SK-N-SH (cell line): ENCODE data around the gene OIP5. TPM values are rescaled to one million over a fixed set of nuclear protein-coding genes. Genes with fewer than 3 reads are reported as not detected.

Source experiments
- CTCF ChIA-PET: fragments of 300-600, 350-600 bp; formaldehyde crosslinking; extraction: SDS; loops from one replicate; lab custom pipeline; 2021; lab: Yijun Ruan, JAX
- POLR2A ChIA-PET: fragments of 350-600 bp; sonication (Branson Sonifier 250); formaldehyde crosslinking; extraction: SDS; loops from one replicate; lab custom pipeline; 2020; ENCODE audit warnings: antibody characterized with exemption, inconsistent platforms; lab: Yijun Ruan, JAX
- DNase-seq: peaks from one replicate; pipeline ENCODE4 v3.0.0; 2012
- H2AFZ ChIP-seq: fragments of 200-600 bp; sonication (generic); 2 replicates; pipeline ENCODE4 v1.8.1; 2016; ENCODE audit warnings: antibody characterized with exemption, mild to moderate bottlenecking, low read depth
- H3F3A ChIP-seq: fragments of 200-600 bp; sonication (generic); replicated peaks from 2 replicates; pipeline ENCODE3; 2016; ENCODE audit warnings: antibody characterized with exemption, mild to moderate bottlenecking; ENCODE audit not compliant: insufficient read depth
- H3K27ac ChIP-seq, 2 experiments: fragments of 200-500 bp in 1 of 2; fragments of 200-600 bp in 1 of 2; sonication (Bioruptor generic) in 1 of 2; sonication (generic), shearing (Covaris generic) in 1 of 2; 2 replicates each; pipeline versions ENCODE4 v1.5.1 to v1.6.1; 2014 to 2016; ENCODE audit warnings: low read depth in 2 of 2, inconsistent platforms in 1 of 2, low read length in 1 of 2, mild to moderate bottlenecking in 1 of 2, mixed read lengths in 1 of 2
- H3K27me3 ChIP-seq: fragments of 200-600 bp; sonication (generic), shearing (Covaris generic); 2 replicates; pipeline ENCODE4 v1.6.1; 2016; ENCODE audit warnings: mixed run types; ENCODE audit not compliant: insufficient read depth
- H3K36me3 ChIP-seq, 2 experiments: fragments of 200-500 bp in 1 of 2; fragments of 200-600 bp in 1 of 2; sonication (Bioruptor generic) in 1 of 2; sonication (generic) in 1 of 2; replicated peaks in 1 of 2; 2 replicates each; pipeline versions ENCODE3 to v1.5.1; 2014 to 2016; ENCODE audit warnings: low read length in 1 of 2, mild to moderate bottlenecking in 1 of 2; ENCODE audit not compliant: insufficient read depth in 2 of 2, control insufficient read depth in 1 of 2
- H3K4me1 ChIP-seq, 2 experiments: fragments of 200-500 bp in 1 of 2; fragments of 200-600 bp in 1 of 2; sonication (Bioruptor generic) in 1 of 2; sonication (generic), shearing (Covaris generic) in 1 of 2; 2 replicates each; pipeline versions ENCODE4 v1.5.1 to v1.6.1; 2014 to 2016; ENCODE audit warnings: low read depth in 1 of 2, low read length in 1 of 2, mixed run types in 1 of 2; ENCODE audit not compliant: insufficient read depth in 2 of 2, control insufficient read depth in 1 of 2
- H3K4me2 ChIP-seq: fragments of 200-600 bp; sonication (generic), shearing (Covaris generic); 2 replicates; pipeline ENCODE4 v1.6.1; 2017; ENCODE audit warnings: mixed run types
- H3K4me3 ChIP-seq, 2 experiments: fragments of 200-500 bp in 1 of 2; fragments of 200-600 bp in 1 of 2; sonication (Bioruptor generic) in 1 of 2; sonication (generic), shearing (Covaris generic) in 1 of 2; 2 replicates each; pipeline versions ENCODE4 v1.5.1 to v1.8.1; 2014 to 2016; ENCODE audit warnings: low read depth in 2 of 2, inconsistent platforms in 1 of 2, low read length in 1 of 2, mild to moderate bottlenecking in 1 of 2, mixed read lengths in 1 of 2, moderate library complexity in 1 of 2
- H3K79me2 ChIP-seq: fragments of 200-600 bp; sonication (generic); 2 replicates; pipeline ENCODE4 v1.8.1; 2017; ENCODE audit warnings: mild to moderate bottlenecking; ENCODE audit not compliant: insufficient read depth
- H3K9ac ChIP-seq: fragments of 200-600 bp; sonication (generic); 2 replicates; pipeline ENCODE4 v1.6.1; 2017; ENCODE audit warnings: mixed run types
- H3K9me2 ChIP-seq: fragments of 200-600 bp; sonication (generic); 2 replicates; pipeline ENCODE4 v1.6.1; 2017; ENCODE audit warnings: mixed run types
- H3K9me3 ChIP-seq: fragments of 200-600 bp; sonication (generic); 2 replicates; pipeline ENCODE4 v1.6.1; 2017; ENCODE audit warnings: mixed run types, mild to moderate bottlenecking, moderate library complexity
- H4K20me1 ChIP-seq: fragments of 200-600 bp; sonication (generic); 2 replicates; pipeline ENCODE4 v1.6.1; 2017; ENCODE audit warnings: mild to moderate bottlenecking, mixed run types; ENCODE audit not compliant: insufficient read depth
- ELF1 ChIP-seq: IDR thresholded peaks from 2 replicates; pipeline ENCODE4 v1.4.0; 2012
- EP300 ChIP-seq, 2 experiments: IDR thresholded peaks; 2 replicates each; pipeline versions ENCODE4 v1.4.0 to v1.6.1; 2012; ENCODE audit warnings: borderline replicate concordance in 1 of 2, low read depth in 1 of 2, low read length in 1 of 2
- FOSL2 ChIP-seq: IDR thresholded peaks from 2 replicates; pipeline ENCODE4 v1.4.0; 2012; ENCODE audit warnings: low read depth, mild to moderate bottlenecking, moderate library complexity, borderline replicate concordance
- FOXJ3 ChIP-seq: sonication (generic); formaldehyde crosslinking; IDR thresholded peaks from 2 replicates; pipeline ENCODE4 v1.5.1; 2020; ENCODE audit warnings: mild to moderate bottlenecking, missing genetic modification reagents
- FOXM1 ChIP-seq: IDR thresholded peaks from 2 replicates; pipeline ENCODE4 v1.4.0; 2012; ENCODE audit warnings: low read depth, mild to moderate bottlenecking
- IRF3 ChIP-seq: fragments of 150-350 bp; IDR thresholded peaks from 2 replicates; pipeline ENCODE4 v1.6.1; 2016; ENCODE audit warnings: mild to moderate bottlenecking, low read depth, low read length
- JUND ChIP-seq: IDR thresholded peaks from 2 replicates; pipeline ENCODE4 v1.4.0; 2012
- MAX ChIP-seq: IDR thresholded peaks from 2 replicates; pipeline ENCODE4 v1.4.0; 2012; ENCODE audit warnings: low read depth
- MXI1 ChIP-seq: IDR thresholded peaks from 2 replicates; pipeline ENCODE4 v1.6.1; 2012; ENCODE audit warnings: mild to moderate bottlenecking, low read depth, low read length, improper control_type of control experiment
- PBX3 ChIP-seq: IDR thresholded peaks from 2 replicates; pipeline ENCODE4; 2012
- POLR2AphosphoS5 ChIP-seq: IDR thresholded peaks from 2 replicates; pipeline ENCODE4 v1.6.1; 2012; ENCODE audit warnings: low read depth, low read length
- RAD21 ChIP-seq: IDR thresholded peaks from 2 replicates; pipeline ENCODE4 v1.6.1; 2012; ENCODE audit warnings: mild to moderate bottlenecking, low read length
- REST ChIP-seq: IDR thresholded peaks from 2 replicates; pipeline ENCODE4 v1.6.1; 2012; ENCODE audit warnings: mild to moderate bottlenecking, low read depth, low read length, moderate library complexity
- RXRA ChIP-seq: IDR thresholded peaks from 2 replicates; pipeline ENCODE4 v1.4.0; 2012; ENCODE audit warnings: low read depth, mild to moderate bottlenecking, borderline replicate concordance
- SIN3A ChIP-seq: IDR thresholded peaks from 2 replicates; pipeline ENCODE4 v1.6.1; 2012; ENCODE audit warnings: low read depth, mild to moderate bottlenecking, low read length, moderate library complexity, borderline replicate concordance
- SMC3 ChIP-seq: IDR thresholded peaks from 2 replicates; pipeline ENCODE4 v1.6.1; 2012; ENCODE audit warnings: low read depth, low read length, improper control_type of control experiment
- TAF1 ChIP-seq: IDR thresholded peaks from 2 replicates; pipeline ENCODE4 v1.6.1; 2012; ENCODE audit warnings: low read depth, mild to moderate bottlenecking, low read length, moderate library complexity, borderline replicate concordance
- TCF12 ChIP-seq: IDR thresholded peaks from 2 replicates; pipeline ENCODE4 v1.4.0; 2012
- TEAD4 ChIP-seq: IDR thresholded peaks from 2 replicates; pipeline ENCODE4 v1.4.0; 2012; ENCODE audit warnings: mild to moderate bottlenecking, borderline replicate concordance; ENCODE audit not compliant: insufficient read depth
- WGBS: methylation state at CpG from one replicate; pipeline ENCODE4 v1.1.6; 2017; ENCODE audit warnings: low lambda C conversion rate; 5-methylcytosine and 5-hydroxymethylcytosine counted together
- polyA plus RNA-seq, 3 experiments: library from polyadenylated mRNA; depleted of rRNA; stranded (reverse); fragments of >200 nt; gene quantifications; 2 replicates each; pipeline ENCODE4 v1.2.3, GENCODE V29; 2012

OIP5 gene
- polyA plus RNA-seq, 1 of the 3 experiments (the other 2 are of a cell fraction), result 8.4 TPM

GRCh38 chr15:41331281-41331680 lies 1.1 kb downstream of the OIP5 start:
- 65% methylated on average over 6 of the region's 6 CpGs for WGBS
- Histone ChIP-seq H3K79me2 (peaks cover 52% of the 10 kb centered on the region), H3K27ac (no peak overlapping the region), H3K9me2 (no peaks in the 10 kb centered on the region), H4K20me1 (no peaks in the 10 kb centered on the region), H3K4me3 (peak overlapping the region; percentile 77 to 95), H3K4me2 (peak overlapping the region; percentile 86), H3K27me3 (no peaks in the 10 kb centered on the region), H3K4me1 (peaks cover 2 to 6% of the 10 kb centered on the region in 2 experiments; a peak in 1 of 4 replicates), H3F3A (peaks cover 9% of the 10 kb centered on the region), H3K9ac (peak overlapping the region; percentile 72; the same call in 1 of the 2 replicates), H3K36me3 (no peaks in the 10 kb centered on the region), H2AFZ (peak overlapping the region; percentile 100), H3K9me3 (no peaks in the 10 kb centered on the region)
- ChIA-PET POLR2A (no interaction called here), CTCF (interaction anchor here (0.8 to 1.1 kb wide), 2 partner anchors 8 to 426 kb away, joined by 3 read pairs; no protein-coding TSS in a partner anchor)
- DNase-seq, result no peak
- no peak for TF ChIP-seq MXI1
- TF ChIP-seq RAD21, result no peak
- TF ChIP-seq JUND, result no peak
- no peak for TF ChIP-seq SMC3
- no peak for TF ChIP-seq TEAD4
- no peak for TF ChIP-seq IRF3
- TF ChIP-seq MAX, result no peak
- no peak for TF ChIP-seq FOSL2
- no peak for TF ChIP-seq PBX3
- no peak for TF ChIP-seq EP300 (IDR thresholded peaks at IDR 0.05; ENCODE audit: borderline replicate concordance in 1 of 2, low read depth in 1 of 2, low read length in 1 of 2)
- no peak for TF ChIP-seq SIN3A
- no peak for TF ChIP-seq FOXM1
- no peak for TF ChIP-seq POLR2AphosphoS5

GRCh38 chr15:41323611-41324010 lies 8.8 kb downstream of the OIP5 start:
- DNase-seq, result no peak
- WGBS, result 92% methylated on average over 1 of the region's 1 CpG
- Histone ChIP-seq H3K27me3 (no peaks in the 10 kb centered on the region), H3K9me3 (no peaks in the 10 kb centered on the region), H3K4me3 (no peak overlapping the region), H3K4me1 (no peaks in the 10 kb centered on the region), H3K36me3 (no peaks in the 10 kb centered on the region), H3K79me2 (peaks cover 4% of the 10 kb centered on the region; the same call in 1 of the 2 replicates), H3K4me2 (no peak overlapping the region), H3K9me2 (no peaks in the 10 kb centered on the region), H3K9ac (no peak overlapping the region), H4K20me1 (no peaks in the 10 kb centered on the region), H3K27ac (no peak overlapping the region), H3F3A (no peaks in the 10 kb centered on the region), H2AFZ (no peak overlapping the region)
- ChIA-PET POLR2A (interaction anchor here (0.8 kb wide), 1 partner anchor 9 kb away, joined by 3 read pairs; the partner anchor contains the start of genes NUSAP1 and OIP5), CTCF (interaction anchor here (0.7 to 1.4 kb wide), 3 partner anchors 9 to 419 kb away, joined by 3 to 4 read pairs (median 3); partner anchors contain the start of genes CHP1, EXD1, NUSAP1 and OIP5)
- TF ChIP-seq FOXJ3 (CRISPR knock-in tag) (no peak), MAX (no peak), TAF1 (no peak), FOXM1 (no peak), ELF1 (no peak), RXRA (no peak), FOSL2 (no peak), SIN3A (no peak), TCF12 (no peak), REST (no peak), EP300 (IDR thresholded peaks at IDR 0.05; ENCODE audit: borderline replicate concordance in 1 of 2, low read depth in 1 of 2, low read length in 1 of 2) (no peak), PBX3 (no peak)
